ENCODE data around the gene HACL1.

Gene HACL1

DNA sequence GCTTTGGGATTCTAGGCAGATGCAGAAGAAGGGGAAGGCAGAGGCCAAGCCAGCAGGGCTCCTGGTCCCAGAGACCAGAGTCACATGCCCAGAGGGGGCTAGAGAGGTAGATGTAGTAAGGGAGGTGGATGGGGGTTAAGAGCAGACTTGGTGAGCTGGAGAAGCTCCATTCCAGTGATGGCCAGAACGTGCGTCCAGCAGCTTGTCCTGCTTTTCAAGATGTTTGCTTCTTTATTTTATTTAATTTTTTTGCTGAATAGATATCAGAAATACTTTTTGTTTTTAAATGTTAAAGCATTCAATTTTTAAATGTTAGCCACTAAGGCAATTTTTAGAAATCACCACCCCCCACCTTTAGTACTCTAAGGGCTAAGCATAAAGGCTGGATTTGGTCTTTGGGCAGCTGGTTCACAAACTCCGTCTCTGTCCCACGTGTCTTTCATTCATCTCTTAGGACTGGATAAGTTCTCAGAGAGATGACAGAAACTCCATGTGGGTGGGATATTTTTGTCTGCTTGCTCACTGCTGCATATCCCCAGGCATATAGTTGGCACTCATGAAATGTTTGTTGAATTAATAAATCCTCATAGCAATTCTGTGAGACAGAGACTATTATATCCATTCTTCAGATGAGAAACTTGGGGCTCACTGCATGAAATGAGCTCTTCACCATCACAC is 86.6 kb downstream of the HACL1 start:
- H3K4me3 ChIP-seq (ENCODE audit: low read depth, low read length): no peak overlapping the region
- no peak for TF ChIP-seq CTCF (IDR thresholded peaks at IDR 0.05; ENCODE audit: low read depth, low read length)

GRCh38 chr3:15513810-15514662 is 87.3 kb downstream of the HACL1 start:
- no peak for TF ChIP-seq CTCF (IDR thresholded peaks at IDR 0.05; ENCODE audit: low read depth, low read length)
- no peak overlapping the region for H3K4me3 ChIP-seq (ENCODE audit: low read depth, low read length)

- no peak for TF ChIP-seq CTCF (IDR thresholded peaks at IDR 0.05; ENCODE audit: low read depth, low read length)
- H3K4me3 ChIP-seq (ENCODE audit: low read depth, low read length): no peak overlapping the region
Measured at GRCh38 chr3:15513116-15513515, 88.3 kb downstream of the HACL1 start.

GRCh38 chr3:15512166-15512565 is 89.2 kb downstream of the HACL1 start:
- TF ChIP-seq CTCF (IDR thresholded peaks at IDR 0.05; ENCODE audit: low read depth, low read length): no peak
- no peak overlapping the region for H3K4me3 ChIP-seq (ENCODE audit: low read depth, low read length)

GRCh38 chr3:15511156-15511555 is 90.2 kb downstream of the HACL1 start:
- H3K4me3 ChIP-seq (ENCODE audit: low read depth, low read length): no peak overlapping the region
- no peak for TF ChIP-seq CTCF (IDR thresholded peaks at IDR 0.05; ENCODE audit: low read depth, low read length)
